Subcutaneous adipose tissue (tissue), 4 donors: ENCODE results near the gene SYNGR3. TPM values are rescaled to one million over a fixed set of nuclear protein-coding genes. Genes with fewer than 3 reads are reported as not detected.

Source experiments
- CTCF ChIP-seq: fragments of 450-650 bp; IDR thresholded peaks from one replicate; pipeline ENCODE4 v1.5.1; 2016; ENCODE audit warnings: low read depth, mild to moderate bottlenecking, control low read depth, antibody characterized with exemption, moderate library complexity
- total RNA-seq, 4 donors: library from RNA; depleted of rRNA; stranded (reverse); fragments of >200 nt; gene quantifications; one replicate each; pipeline ENCODE4 v1.1.0, GENCODE V29; 2016

The SYNGR3 gene
- total RNA-seq, 4 donors from 2014 or later, result not detected

GRCh38 chr16:1964506-1965395, 25.0 kb upstream of the SYNGR3 start, which contains the start of gene RPS2:
RPS2 (minus strand) TSS chr16:1964826; CDS start chr16:1964625, 201 bp downstream.
- TF ChIP-seq CTCF, result no peak

GRCh38 chr16:1965396-1966001, 24.3 kb upstream of the SYNGR3 start:
- TF ChIP-seq CTCF, result no peak

- no peak for TF ChIP-seq CTCF
Measured at GRCh38 chr16:1966460-1966859, 23.3 kb upstream of the SYNGR3 start, which contains the start of gene RNF151. RNF151 (plus strand) TSS chr16:1966856; CDS start chr16:1966882, 26 bp downstream.

- no peak for TF ChIP-seq CTCF
Measured at GRCh38 chr16:1968146-1968953, 21.4 kb upstream of the SYNGR3 start.

- no peak for TF ChIP-seq CTCF
Measured at GRCh38 chr16:1971796-1972489, 17.8 kb upstream of the SYNGR3 start, which contains the start of gene TBL3. TBL3 (plus strand) TSS chr16:1972053; CDS start chr16:1972165, 112 bp downstream.

- TF ChIP-seq CTCF, result no peak
Measured at GRCh38 chr16:1972490-1972877, 17.3 kb upstream of the SYNGR3 start.
